H9 (cell line): ENCODE measurements around the gene HAVCR1. TPM values are rescaled to one million over a fixed set of nuclear protein-coding genes. Genes with fewer than 3 reads are reported as not detected.

Experiments
- DNase-seq: peaks from one replicate; pipeline ENCODE4 v3.0.0-alpha.2; 2017
- H2AFZ ChIP-seq: one replicate; pipeline ENCODE4 v1.6.1; 2013; ENCODE audit warnings: mild to moderate bottlenecking, low read length, control low read depth, moderate library complexity
- H2AK5ac ChIP-seq: 2 replicates; pipeline ENCODE4 v1.6.1; 2013; ENCODE audit warnings: low read length, control low read depth, mixed read lengths; ENCODE audit not compliant: insufficient read length
- H2BK120ac ChIP-seq: one replicate; pipeline ENCODE4 v1.6.1; 2013; ENCODE audit warnings: low read depth, mild to moderate bottlenecking, low read length, control low read depth, inconsistent platforms; ENCODE audit not compliant: poor library complexity, severe bottlenecking
- H2BK12ac ChIP-seq: 2 replicates; pipeline ENCODE4 v1.6.1; 2013; ENCODE audit warnings: low read length, control low read depth, mixed read lengths, low read depth; ENCODE audit not compliant: insufficient read length
- H2BK15ac ChIP-seq: 2 replicates; pipeline ENCODE4 v1.6.1; 2013; ENCODE audit warnings: low read depth, low read length, control low read depth
- H2BK20ac ChIP-seq: one replicate; pipeline ENCODE4 v1.6.1; 2013; ENCODE audit warnings: low read depth, mild to moderate bottlenecking, low read length, control low read depth, inconsistent platforms; ENCODE audit not compliant: poor library complexity, severe bottlenecking
- H2BK5ac ChIP-seq: 2 replicates; pipeline ENCODE4 v1.6.1; 2013; ENCODE audit warnings: low read length, control low read depth, mixed read lengths; ENCODE audit not compliant: insufficient read length
- H3K14ac ChIP-seq: 2 replicates; pipeline ENCODE4 v1.6.1; 2013; ENCODE audit warnings: low read length, control low read depth; ENCODE audit not compliant: insufficient read depth
- H3K18ac ChIP-seq: 2 replicates; pipeline ENCODE4 v1.6.1; 2013; ENCODE audit warnings: low read depth, mild to moderate bottlenecking, mixed read lengths, low read length, control low read depth; ENCODE audit not compliant: insufficient read length
- H3K23ac ChIP-seq: 2 replicates; pipeline ENCODE4 v1.6.1; 2013; ENCODE audit warnings: low read length, control low read depth, mixed read lengths, low read depth; ENCODE audit not compliant: insufficient read length
- H3K23me2 ChIP-seq: 2 replicates; pipeline ENCODE4 v1.6.1; 2013; ENCODE audit warnings: low read depth, mild to moderate bottlenecking, mixed read lengths, low read length, control low read depth; ENCODE audit not compliant: insufficient read length, poor library complexity, severe bottlenecking
- H3K27ac ChIP-seq: 2 replicates; pipeline ENCODE4 v1.5.1; 2013; ENCODE audit warnings: low read length, control low read depth, mixed read lengths, low read depth; ENCODE audit not compliant: insufficient read length
- H3K27me3 ChIP-seq: 2 replicates; pipeline ENCODE4 v1.6.1; 2013; ENCODE audit warnings: low read length, control low read depth, inconsistent platforms; ENCODE audit not compliant: insufficient read depth
- H3K4ac ChIP-seq: 2 replicates; pipeline ENCODE4 v1.6.1; 2013; ENCODE audit warnings: low read depth, mild to moderate bottlenecking, control low read depth, inconsistent platforms, low read length, moderate library complexity
- H3K4me1 ChIP-seq: 2 replicates; pipeline ENCODE4 v1.6.1; 2013; ENCODE audit warnings: low read length, control low read depth, inconsistent platforms; ENCODE audit not compliant: insufficient read depth
- H3K4me2 ChIP-seq: 2 replicates; pipeline ENCODE4 v1.6.1; 2013; ENCODE audit warnings: low read length, control low read depth, mixed read lengths; ENCODE audit not compliant: insufficient read length, insufficient read depth
- H3K56ac ChIP-seq: 2 replicates; pipeline ENCODE4 v1.6.1; 2013; ENCODE audit warnings: low read depth, mild to moderate bottlenecking, mixed read lengths, low read length, control low read depth; ENCODE audit not compliant: insufficient read length
- H3K79me1 ChIP-seq: 2 replicates; pipeline ENCODE4 v1.6.1; 2013; ENCODE audit warnings: low read depth, mild to moderate bottlenecking, moderate library complexity, low read length, control low read depth, inconsistent platforms; ENCODE audit not compliant: insufficient read depth, poor library complexity, severe bottlenecking
- H3K79me2 ChIP-seq: 2 replicates; pipeline ENCODE4 v1.6.1; 2013; ENCODE audit warnings: low read length, control low read depth, inconsistent platforms; ENCODE audit not compliant: insufficient read depth
- H3K9ac ChIP-seq: 2 replicates; pipeline ENCODE4 v1.6.1; 2013; ENCODE audit warnings: low read length, control low read depth, mixed read lengths; ENCODE audit not compliant: insufficient read length; ENCODE audit errors: extremely low read depth
- H3K9me3 ChIP-seq: one replicate; pipeline ENCODE4 v1.6.1; 2013; ENCODE audit warnings: low read depth, low read length, inconsistent platforms; ENCODE audit not compliant: control insufficient read depth
- H3T11ph ChIP-seq: one replicate; pipeline ENCODE4 v1.6.1; 2013; ENCODE audit warnings: mild to moderate bottlenecking, low read length, control low read depth, inconsistent platforms
- H4K20me1 ChIP-seq: one replicate; pipeline ENCODE4 v1.6.1; 2013; ENCODE audit not compliant: control insufficient read depth, insufficient read length, insufficient read depth
- H4K5ac ChIP-seq: 2 replicates; pipeline ENCODE4 v1.6.1; 2013; ENCODE audit warnings: low read depth, mild to moderate bottlenecking, mixed read lengths, low read length, control low read depth; ENCODE audit not compliant: insufficient read length
- H4K8ac ChIP-seq: replicated peaks from 2 replicates; pipeline ENCODE4 v1.6.1; 2013; ENCODE audit warnings: low read length, control low read depth, mixed read lengths, low read depth; ENCODE audit not compliant: insufficient read length
- H4K91ac ChIP-seq: 2 replicates; pipeline ENCODE4 v1.6.1; 2013; ENCODE audit warnings: low read depth, mild to moderate bottlenecking, moderate library complexity, mixed read lengths, low read length, control low read depth; ENCODE audit not compliant: insufficient read length
- H3K27ac Mint-ChIP-seq, 3 experiments: 2 replicates in 2 of 3; 3 replicates in 1 of 3; pipeline ENCODE4 v1.8.0; 2020 to 2021; ENCODE audit warnings: mixed read lengths in 3 of 3, mild to moderate bottlenecking in 1 of 3, moderate library complexity in 1 of 3
- H3K27me3 Mint-ChIP-seq: 2 replicates; pipeline ENCODE4 v1.8.0; 2021; ENCODE audit warnings: low read depth, mild to moderate bottlenecking, moderate library complexity, mixed read lengths
- H3K36me3 Mint-ChIP-seq, 3 experiments: 2 replicates in 2 of 3; 3 replicates in 1 of 3; pipeline ENCODE4 v1.8.0; 2020 to 2021; ENCODE audit warnings: low read depth in 3 of 3, mixed read lengths in 3 of 3; ENCODE audit not compliant: insufficient read depth in 1 of 3
- H3K4me1 Mint-ChIP-seq, 2 experiments: 2 replicates each; pipeline ENCODE4 v1.8.0; 2020; ENCODE audit warnings: mixed read lengths in 2 of 2
- H3K4me3 Mint-ChIP-seq, 2 experiments: 2 replicates in 1 of 2; 3 replicates in 1 of 2; pipeline ENCODE4 v1.8.0; 2020 to 2021; ENCODE audit warnings: mild to moderate bottlenecking in 2 of 2, mixed read lengths in 2 of 2, moderate library complexity in 1 of 2
- H3K9me3 Mint-ChIP-seq, 2 experiments: 2 replicates in 1 of 2; 3 replicates in 1 of 2; pipeline ENCODE4 v1.8.0; 2020; ENCODE audit warnings: mild to moderate bottlenecking in 2 of 2, mixed read lengths in 2 of 2, moderate library complexity in 1 of 2
- CTCF ChIP-seq: fragments of 200-600 bp; sonication (generic); conservative IDR thresholded peaks from 3 replicates; pipeline ENCODE4 v1.8.0; 2021; ENCODE audit warnings: antibody characterized with exemption, mild to moderate bottlenecking
- WGBS: extraction: QIAGEN DNeasy Blood & Tissue Kit; methylation state at CpG from one replicate; pipeline ENCODE4 v1.1.7; 2013; ENCODE audit warnings: missing lambda C conversion rate, low lambda C conversion rate, mixed read lengths; ENCODE audit not compliant: insufficient read length; ENCODE audit errors: extremely low coverage; 5-methylcytosine and 5-hydroxymethylcytosine counted together
- total RNA-seq: library from RNA; stranded (reverse); gene quantifications from 2 replicates; pipeline ENCODE4 v1.2.1, GENCODE V29; 2021

The HAVCR1 gene
- total RNA-seq, 1 experiment from 2014 or later: not detected

- Histone ChIP-seq H4K20me1 (no peaks in the 10 kb centered on the region), H3K4ac (no peak overlapping the region), H2AFZ (no peak overlapping the region), H3K14ac (no peak overlapping the region; the same call in 1 of the 2 replicates), H3K56ac (no peak overlapping the region), H4K5ac (no peak overlapping the region), H3K4me1 (no peaks in the 10 kb centered on the region), H4K91ac (no peak overlapping the region), H2BK20ac (no peak overlapping the region), H3K4me2 (no peak overlapping the region), H2AK5ac (no peak overlapping the region), H3T11ph (no peak overlapping the region), H3K27ac (no peak overlapping the region), H4K8ac (no peak overlapping the region), H3K23me2 (no peaks in the 10 kb centered on the region), H2BK5ac (no peak overlapping the region), H3K27me3 (no peaks in the 10 kb centered on the region), H2BK120ac (no peak overlapping the region), H3K79me2 (no peaks in the 10 kb centered on the region), H2BK12ac (no peak overlapping the region), H2BK15ac (no peak overlapping the region), H3K23ac (no peak overlapping the region), H3K18ac (no peak overlapping the region), H3K9ac (no peak overlapping the region), H3K79me1 (no peaks in the 10 kb centered on the region), H3K9me3 (no peaks in the 10 kb centered on the region)
- no peak for DNase-seq
- Mint-ChIP-seq H3K36me3 (no peaks in the 10 kb centered on the region), H3K4me1 (no peaks in the 10 kb centered on the region), H3K4me3 (no peak overlapping the region), H3K27me3 (peaks cover 2% of the 10 kb centered on the region; the same call in 1 of the 2 replicates), H3K27ac (peak overlapping the region in 1 of 3 experiments; percentile 41; a peak in 1 of 7 replicates), H3K9me3 (no peaks in the 10 kb centered on the region; a peak in 1 of 5 replicates)
- no peak for TF ChIP-seq CTCF
- WGBS: no CpG with 5 or more reads among the region's 4 CpGs
These were observed 5.0 kb upstream of the HAVCR1 start for GRCh38 chr5:157063776-157064430.
